WERI-Rb-1 (cell line): ENCODE data around the gene GTF3C1.

Experiments
- DNase-seq: peaks from one replicate; pipeline ENCODE4 v3.0.0-alpha.2; 2020
- H3K27ac ChIP-seq: fragments of 250-450 bp; sonication (Bioruptor Pico); 2 replicates; pipeline ENCODE4 v1.5.1; 2020; ENCODE audit warnings: mild to moderate bottlenecking, moderate library complexity
- H3K27me3 ChIP-seq: fragments of 250-450 bp; sonication (Bioruptor Pico); 2 replicates; pipeline ENCODE4 v1.5.1; 2021; ENCODE audit warnings: mild to moderate bottlenecking, low read depth, moderate library complexity; ENCODE audit not compliant: insufficient read depth, severe bottlenecking
- H3K36me3 ChIP-seq: fragments of 250-450 bp; sonication (Bioruptor Pico); 2 replicates; pipeline ENCODE4 v1.5.1; 2020; ENCODE audit warnings: mild to moderate bottlenecking, moderate library complexity
- H3K4me3 ChIP-seq: 2 replicates; pipeline ENCODE4 v1.5.1; 2011; ENCODE audit warnings: low read depth, mild to moderate bottlenecking, control low read depth, low read length
- H3K9me3 ChIP-seq: fragments of 250-450 bp; sonication (Bioruptor Pico); 2 replicates; pipeline ENCODE4 v1.5.1; 2021; ENCODE audit warnings: mild to moderate bottlenecking, moderate library complexity; ENCODE audit not compliant: severe bottlenecking
- TF ChIP-seq, protein P1 (sequence below): IDR thresholded peaks from 2 replicates; pipeline ENCODE4 v1.5.1; 2011; ENCODE audit warnings: low read depth, mild to moderate bottlenecking, control low read depth, inconsistent platforms, low read length

Gene GTF3C1

GRCh38 chr16:27595993-27596392, 46.3 kb upstream of the GTF3C1 start:
- peak overlapping the region; percentile 66 for H3K27ac ChIP-seq
- TF ChIP-seq, protein P1, sequence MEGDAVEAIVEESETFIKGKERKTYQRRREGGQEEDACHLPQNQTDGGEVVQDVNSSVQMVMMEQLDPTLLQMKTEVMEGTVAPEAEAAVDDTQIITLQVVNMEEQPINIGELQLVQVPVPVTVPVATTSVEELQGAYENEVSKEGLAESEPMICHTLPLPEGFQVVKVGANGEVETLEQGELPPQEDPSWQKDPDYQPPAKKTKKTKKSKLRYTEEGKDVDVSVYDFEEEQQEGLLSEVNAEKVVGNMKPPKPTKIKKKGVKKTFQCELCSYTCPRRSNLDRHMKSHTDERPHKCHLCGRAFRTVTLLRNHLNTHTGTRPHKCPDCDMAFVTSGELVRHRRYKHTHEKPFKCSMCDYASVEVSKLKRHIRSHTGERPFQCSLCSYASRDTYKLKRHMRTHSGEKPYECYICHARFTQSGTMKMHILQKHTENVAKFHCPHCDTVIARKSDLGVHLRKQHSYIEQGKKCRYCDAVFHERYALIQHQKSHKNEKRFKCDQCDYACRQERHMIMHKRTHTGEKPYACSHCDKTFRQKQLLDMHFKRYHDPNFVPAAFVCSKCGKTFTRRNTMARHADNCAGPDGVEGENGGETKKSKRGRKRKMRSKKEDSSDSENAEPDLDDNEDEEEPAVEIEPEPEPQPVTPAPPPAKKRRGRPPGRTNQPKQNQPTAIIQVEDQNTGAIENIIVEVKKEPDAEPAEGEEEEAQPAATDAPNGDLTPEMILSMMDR: no peak
- DNase-seq: peak; percentile 83

DNA sequence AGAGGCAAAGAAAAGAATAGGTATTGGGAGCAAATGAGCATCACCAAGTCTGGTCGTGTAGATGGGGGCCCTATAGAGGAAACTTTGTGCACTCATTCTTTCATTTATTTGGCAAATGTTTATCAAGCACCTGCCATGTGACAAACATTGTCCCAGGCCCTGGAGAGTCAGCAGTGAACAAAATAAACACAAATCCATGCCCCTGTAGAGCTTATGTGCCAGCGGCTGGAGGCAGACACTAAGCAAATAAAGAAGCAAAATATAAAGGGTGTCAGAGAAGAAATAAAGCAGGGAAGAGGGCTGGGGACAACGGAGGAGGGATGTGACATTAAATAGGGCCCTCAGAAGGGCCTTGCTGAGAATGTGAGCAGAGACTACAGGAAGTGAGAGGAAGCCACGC, 45.8 kb upstream of the GTF3C1 start:
- DNase-seq: no peak
- Histone ChIP-seq H3K36me3 (no peaks in the 10 kb centered on the region), H3K4me3 (no peak overlapping the region), H3K27ac (peak overlapping the region; percentile 66), H3K9me3 (no peaks in the 10 kb centered on the region), H3K27me3 (no peaks in the 10 kb centered on the region)
- TF ChIP-seq, protein P1: no peak

More at GRCh38 chr16:27595993-27596392, 46.3 kb upstream of the GTF3C1 start:
- Histone ChIP-seq H3K27me3 (no peaks in the 10 kb centered on the region), H3K9me3 (no peaks in the 10 kb centered on the region), H3K36me3 (no peaks in the 10 kb centered on the region), H3K4me3 (no peak overlapping the region)

GRCh38 chr16:27591837-27592236, 42.1 kb upstream of the GTF3C1 start:
- no peak overlapping the region for H3K4me3 ChIP-seq
- TF ChIP-seq, protein P1: no peak
- no peak overlapping the region for H3K27ac ChIP-seq
- H3K36me3 ChIP-seq: no peaks in the 10 kb centered on the region
- no peaks in the 10 kb centered on the region for H3K9me3 ChIP-seq
- H3K27me3 ChIP-seq: no peaks in the 10 kb centered on the region
- no peak for DNase-seq

GRCh38 chr16:27588057-27588456, 38.3 kb upstream of the GTF3C1 start:
- Histone ChIP-seq H3K27ac (no peak overlapping the region), H3K27me3 (no peaks in the 10 kb centered on the region), H3K9me3 (no peaks in the 10 kb centered on the region), H3K4me3 (no peak overlapping the region), H3K36me3 (no peaks in the 10 kb centered on the region)
- DNase-seq: no peak
- TF ChIP-seq, protein P1: no peak

GRCh38 chr16:27586711-27587110, 37.0 kb upstream of the GTF3C1 start:
- Histone ChIP-seq H3K4me3 (no peak overlapping the region), H3K9me3 (no peaks in the 10 kb centered on the region), H3K27ac (no peak overlapping the region), H3K36me3 (no peaks in the 10 kb centered on the region), H3K27me3 (no peaks in the 10 kb centered on the region)
- no peak for DNase-seq
- TF ChIP-seq, protein P1: no peak

GRCh38 chr16:27585200-27585599, 35.5 kb upstream of the GTF3C1 start:
- Histone ChIP-seq H3K27me3 (no peaks in the 10 kb centered on the region), H3K4me3 (no peak overlapping the region), H3K27ac (no peak overlapping the region), H3K9me3 (no peaks in the 10 kb centered on the region), H3K36me3 (no peaks in the 10 kb centered on the region)
- DNase-seq: no peak
- TF ChIP-seq, protein P1: no peak
